Ectodermal cell (in vitro differentiated cells): ENCODE data around the gene CNTNAP5.
"Not testable (repeated sequence)": the region's sequence is repeated elsewhere in the genome, so short reads cannot be mapped to it uniquely, and the experiment has no call there.

Experiments
- H3K27ac ChIP-seq: 2 replicates; pipeline ENCODE4 v1.7.0; 2013; ENCODE audit warnings: mild to moderate bottlenecking, low read depth, low read length; ENCODE audit not compliant: insufficient read depth, poor library complexity, severe bottlenecking
- H3K27me3 ChIP-seq: 2 replicates; pipeline ENCODE4 v1.7.0; 2013; ENCODE audit warnings: mild to moderate bottlenecking, low read length; ENCODE audit not compliant: insufficient read depth, control insufficient read depth, poor library complexity, severe bottlenecking
- H3K36me3 ChIP-seq: one replicate; pipeline ENCODE4 v1.7.0; 2013; ENCODE audit warnings: low read length; ENCODE audit not compliant: control insufficient read depth, insufficient read depth
- H3K4me1 ChIP-seq: one replicate; pipeline ENCODE4 v1.7.0; 2013; ENCODE audit warnings: low read length; ENCODE audit not compliant: control insufficient read depth, insufficient read depth
- H3K4me3 ChIP-seq: 2 replicates; pipeline ENCODE4 v1.7.0; 2013; ENCODE audit warnings: low read depth, low read length, control low read depth; ENCODE audit not compliant: insufficient read depth
- H3K9me3 ChIP-seq: 2 replicates; pipeline ENCODE4 v1.7.0; 2013; ENCODE audit warnings: mild to moderate bottlenecking, low read length, moderate library complexity; ENCODE audit not compliant: control insufficient read depth
- WGBS, 2 experiments: methylation state at CpG; one replicate each; pipeline ENCODE4 v1.1.7; 2013; ENCODE audit warnings: missing lambda C conversion rate in 2 of 2; 5-methylcytosine and 5-hydroxymethylcytosine counted together

Gene CNTNAP5

DNA sequence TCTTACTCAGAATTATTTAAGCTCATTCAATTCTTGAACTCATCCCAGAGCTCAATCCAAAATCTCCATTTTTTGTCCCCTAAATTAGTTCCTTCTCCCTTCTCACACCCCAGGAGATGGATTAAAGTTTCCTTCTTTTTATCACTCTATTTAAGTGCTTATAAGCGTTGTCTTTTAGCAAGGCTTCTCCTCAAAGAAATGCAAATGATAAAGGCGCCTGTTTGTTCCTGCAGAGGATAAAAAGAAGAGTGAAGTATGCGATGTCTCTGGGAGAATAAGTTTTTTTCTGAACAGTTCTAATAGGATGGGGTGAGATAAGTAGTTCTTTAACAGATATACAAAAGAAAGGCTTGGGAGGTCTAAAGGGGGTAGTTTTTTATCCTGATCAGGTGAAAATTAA lies 303.3 kb downstream of the CNTNAP5 start:
- Histone ChIP-seq H3K4me3 (no peak overlapping the region), H3K36me3 (no peaks in the 10 kb centered on the region), H3K9me3 (no peaks in the 10 kb centered on the region), H3K4me1 (peaks cover 11% of the 10 kb centered on the region), H3K27ac (no peak overlapping the region), H3K27me3 (no peaks in the 10 kb centered on the region)
- WGBS, 2 experiments = 0 to 3% methylated on average over 3 of the region's 3 CpGs

GRCh38 chr2:124333784-124334183 lies 308.7 kb downstream of the CNTNAP5 start:
- Histone ChIP-seq H3K4me1 (peaks cover 5% of the 10 kb centered on the region), H3K9me3 (no peaks in the 10 kb centered on the region), H3K4me3 (no peak overlapping the region), H3K27me3 (no peaks in the 10 kb centered on the region), H3K36me3 (no peaks in the 10 kb centered on the region), H3K27ac (no peak overlapping the region)
- 87 to 92% methylated on average over 4 of the region's 4 CpGs for WGBS, 2 experiments

GRCh38 chr2:124335058-124335457 lies 310.0 kb downstream of the CNTNAP5 start:
- no peaks in the 10 kb centered on the region for H3K36me3 ChIP-seq
- no peaks in the 10 kb centered on the region for H3K4me1 ChIP-seq
- H3K9me3 ChIP-seq = no peaks in the 10 kb centered on the region
- no peak overlapping the region for H3K4me3 ChIP-seq
- H3K27me3 ChIP-seq = no peaks in the 10 kb centered on the region
- no peak overlapping the region for H3K27ac ChIP-seq
- 83 to 89% methylated on average over 2 of the region's 2 CpGs for WGBS, 2 experiments

- no peaks in the 10 kb centered on the region for H3K36me3 ChIP-seq
- no peaks in the 10 kb centered on the region for H3K9me3 ChIP-seq
- no peaks in the 10 kb centered on the region for H3K27me3 ChIP-seq
- 94% methylated on average over 2 of the region's 2 CpGs for WGBS, 2 experiments
- no peak overlapping the region for H3K4me3 ChIP-seq
- no peaks in the 10 kb centered on the region for H3K4me1 ChIP-seq
- no peak overlapping the region for H3K27ac ChIP-seq
Observed at GRCh38 chr2:124339709-124340108, 314.6 kb downstream of the CNTNAP5 start.

- Histone ChIP-seq H3K27me3 (no peaks in the 10 kb centered on the region), H3K9me3 (no peaks in the 10 kb centered on the region), H3K27ac (no peak overlapping the region), H3K4me3 (no peak overlapping the region), H3K36me3 (no peaks in the 10 kb centered on the region), H3K4me1 (no peaks in the 10 kb centered on the region)
- WGBS, 2 experiments = 97 to 99% methylated on average over 4 of the region's 4 CpGs
Observed at GRCh38 chr2:124343827-124344498, 318.9 kb downstream of the CNTNAP5 start.

GRCh38 chr2:124347209-124347608 lies 322.1 kb downstream of the CNTNAP5 start:
- Histone ChIP-seq H3K4me1 (no peaks in the 10 kb centered on the region), H3K9me3 (no peaks in the 10 kb centered on the region), H3K36me3 (no peaks in the 10 kb centered on the region), H3K27me3 (no peaks in the 10 kb centered on the region), H3K4me3 (no peak overlapping the region), H3K27ac (no peak overlapping the region)
- 62 to 69% methylated on average over 7 of the region's 7 CpGs for WGBS, 2 experiments

DNA sequence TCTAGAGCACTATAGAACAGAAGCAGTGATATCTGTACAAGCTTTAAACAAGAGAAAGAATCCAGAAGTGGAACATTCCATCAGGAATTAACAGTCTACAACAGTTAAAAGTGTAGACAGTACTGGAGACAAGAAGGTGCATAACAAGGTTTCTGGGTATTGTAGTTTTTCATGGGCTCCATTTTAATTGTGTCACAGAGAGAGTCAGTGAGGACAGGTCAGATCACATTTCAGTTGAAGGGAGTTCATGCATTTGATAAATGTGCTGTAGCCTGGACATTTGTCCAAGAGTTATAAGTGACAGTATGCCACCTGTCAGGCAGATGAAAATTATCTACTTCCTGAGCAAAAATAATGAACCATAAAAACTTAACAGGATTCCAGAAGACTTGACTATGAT lies 328.6 kb downstream of the CNTNAP5 start:
- Histone ChIP-seq H3K27ac (no peak overlapping the region), H3K36me3 (no peaks in the 10 kb centered on the region), H3K4me3 (no peak overlapping the region), H3K9me3 (no peaks in the 10 kb centered on the region), H3K27me3 (no peaks in the 10 kb centered on the region), H3K4me1 (peaks cover 4% of the 10 kb centered on the region)

DNA sequence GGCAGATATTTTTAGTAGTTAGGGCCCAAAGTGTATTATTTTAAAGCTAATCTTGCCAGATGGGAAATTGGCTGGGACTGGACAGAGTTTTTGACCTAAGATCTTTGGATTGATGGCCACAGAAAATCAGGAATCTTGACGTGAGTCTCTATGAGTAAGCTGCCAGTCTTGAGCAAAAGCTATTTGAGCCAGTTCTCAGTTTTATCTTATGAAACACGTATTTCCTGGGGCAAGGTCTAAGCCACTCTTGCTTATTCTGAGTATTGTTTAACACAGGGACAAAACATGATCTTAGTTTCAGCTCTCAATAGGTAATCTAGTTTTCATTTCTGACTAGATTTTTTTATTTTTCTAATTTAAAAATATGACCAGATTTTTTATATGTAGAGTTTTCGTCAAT lies 329.4 kb downstream of the CNTNAP5 start:
- Histone ChIP-seq H3K4me1 (peaks cover 4% of the 10 kb centered on the region), H3K27ac (no peak overlapping the region), H3K4me3 (no peak overlapping the region), H3K36me3 (no peaks in the 10 kb centered on the region), H3K27me3 (no peaks in the 10 kb centered on the region), H3K9me3 (no peaks in the 10 kb centered on the region)
- 91% methylated on average over 3 of the region's 3 CpGs for WGBS, 2 experiments

DNA sequence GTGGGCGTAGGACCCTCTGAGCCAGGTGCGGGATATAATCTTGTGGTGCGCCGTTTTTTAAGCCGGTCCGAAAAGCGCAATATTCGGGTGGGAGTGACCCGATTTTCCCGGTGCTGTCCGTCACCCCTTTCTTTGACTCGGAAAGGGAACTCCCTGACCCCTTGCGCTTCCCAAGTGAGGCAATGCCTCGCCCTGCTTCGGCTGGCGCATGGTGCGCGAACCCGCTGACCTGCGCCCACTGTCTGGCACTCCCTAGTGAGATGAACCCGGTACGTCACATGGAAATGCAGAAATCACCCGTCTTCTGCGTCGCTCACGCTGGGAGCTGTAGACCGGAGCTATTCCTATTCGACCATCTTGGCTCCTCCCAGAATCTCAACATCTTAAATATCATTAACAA lies 336.9 kb downstream of the CNTNAP5 start:
- H3K4me3 ChIP-seq, H3K27me3 ChIP-seq, H3K9me3 ChIP-seq, H3K36me3 ChIP-seq, H3K27ac ChIP-seq, H3K4me1 ChIP-seq: not testable (repeated sequence)
- WGBS, 2 experiments = 93% methylated on average over 28 of the region's 28 CpGs

GRCh38 chr2:124369181-124369580 lies 344.1 kb downstream of the CNTNAP5 start:
- 95 to 96% methylated on average over 3 to 4 of the region's 4 CpGs for WGBS, 2 experiments
- no peaks in the 10 kb centered on the region for H3K4me1 ChIP-seq
- H3K36me3 ChIP-seq = no peaks in the 10 kb centered on the region
- no peaks in the 10 kb centered on the region for H3K27me3 ChIP-seq
- H3K4me3 ChIP-seq = no peak overlapping the region
- no peaks in the 10 kb centered on the region for H3K9me3 ChIP-seq
- no peak overlapping the region for H3K27ac ChIP-seq

- Histone ChIP-seq H3K4me1 (no peaks in the 10 kb centered on the region), H3K36me3 (no peaks in the 10 kb centered on the region), H3K9me3 (no peaks in the 10 kb centered on the region), H3K4me3 (no peak overlapping the region), H3K27ac (no peak overlapping the region), H3K27me3 (no peaks in the 10 kb centered on the region)
- WGBS, 2 experiments = 93 to 96% methylated on average over 3 of the region's 3 CpGs
Observed at GRCh38 chr2:124380221-124380749, 355.2 kb downstream of the CNTNAP5 start.
